HG02678 (cell line): ENCODE measurements around the gene DACT1.
"Not testable (repeated sequence)": the region's sequence is repeated elsewhere in the genome, so short reads cannot be mapped to it uniquely, and the experiment has no call there.

ENCODE experiments used
- ATAC-seq: cut with Tn5 transposase; IDR thresholded peaks from one replicate; pipeline ENCODE4 v1.9.1; 2021; ENCODE audit warnings: mild to moderate bottlenecking, moderate library complexity; ENCODE audit not compliant: unreplicated experiment

DACT1 gene

GRCh38 chr14:58637391-58638230, at the start of gene DACT1:
TSS of gene DACT1 (plus strand) at chr14:58637962. CDS start at chr14:58638203, 241 bp downstream.
- ATAC-seq = peak; percentile 63

GRCh38 chr14:58588321-58588720, 49.4 kb upstream of the DACT1 start:
- not testable (repeated sequence) for ATAC-seq

- ATAC-seq = no peak
These were observed 43.8 kb upstream of the DACT1 start for GRCh38 chr14:58593977-58594376.

GRCh38 chr14:58597041-58597440, 40.7 kb upstream of the DACT1 start:
- ATAC-seq = no peak

GRCh38 chr14:58598028-58598803, 39.5 kb upstream of the DACT1 start:
- no peak for ATAC-seq

- no peak for ATAC-seq
These were observed 38.8 kb upstream of the DACT1 start for GRCh38 chr14:58598804-58599525.

GRCh38 chr14:58599707-58600106, 38.1 kb upstream of the DACT1 start:
- no peak for ATAC-seq

GRCh38 chr14:58605465-58605864, 32.3 kb upstream of the DACT1 start:
- ATAC-seq = no peak

- no peak for ATAC-seq
These were observed 30.4 kb upstream of the DACT1 start for GRCh38 chr14:58607131-58607951.

- no peak for ATAC-seq
These were observed 29.8 kb upstream of the DACT1 start for GRCh38 chr14:58607952-58608317.

GRCh38 chr14:58617619-58618018, 20.1 kb upstream of the DACT1 start:
- ATAC-seq = no peak

GRCh38 chr14:58620011-58620410, 17.8 kb upstream of the DACT1 start:
- ATAC-seq = no peak

GRCh38 chr14:58625438-58625837, 12.3 kb upstream of the DACT1 start:
- ATAC-seq = no peak

GRCh38 chr14:58626431-58626831, 11.3 kb upstream of the DACT1 start:
- no peak for ATAC-seq

- ATAC-seq = no peak
These were observed 9.4 kb upstream of the DACT1 start for GRCh38 chr14:58628406-58628805.

- no peak for ATAC-seq
These were observed 8.5 kb upstream of the DACT1 start for GRCh38 chr14:58629281-58629680.

GRCh38 chr14:58631732-58632131, 6.0 kb upstream of the DACT1 start:
- no peak for ATAC-seq

- no peak for ATAC-seq
These were observed 3.9 kb upstream of the DACT1 start for GRCh38 chr14:58633831-58634230.

- no peak for ATAC-seq
These were observed 3.2 kb upstream of the DACT1 start for GRCh38 chr14:58634406-58635090.
